K562 (cell line): ENCODE measurements around the gene SEPTIN1. TPM values are rescaled to one million over a fixed set of nuclear protein-coding genes. Genes with fewer than 3 reads are reported as not detected.

ENCODE experiments used
- BRD9 ChIP-seq: fragments of 450-650 bp; IDR thresholded peaks from 2 replicates; pipeline ENCODE4 v1.6.1; 2018; ENCODE audit warnings: low read depth; ENCODE audit not compliant: partially characterized antibody
- FOXJ2 ChIP-seq: fragments of 200-800 bp; sonication (Bioruptor generic); IDR thresholded peaks from 2 replicates; pipeline ENCODE4 v1.6.1; 2016; ENCODE audit warnings: missing genetic modification characterization, missing compliant biosample characterization
- FOXP4 ChIP-seq: sonication (generic); formaldehyde crosslinking; IDR thresholded peaks from 2 replicates; pipeline ENCODE4 v1.8.0; 2022; ENCODE audit warnings: mild to moderate bottlenecking, missing genetic modification reagents, borderline replicate concordance
- GTF2B ChIP-seq: IDR thresholded peaks from 2 replicates; pipeline ENCODE4 v1.6.1; 2011; ENCODE audit not compliant: insufficient read length; ENCODE audit errors: extremely low read depth
- KAT7 ChIP-seq: sonication (generic); formaldehyde crosslinking; IDR thresholded peaks from 2 replicates; pipeline ENCODE4 v1.8.0; 2022; ENCODE audit warnings: missing genetic modification reagents, mild to moderate bottlenecking, borderline replicate concordance
- MBD1 ChIP-seq: fragments of 250-450 bp; sonication (Bioruptor Pico); IDR thresholded peaks from 2 replicates; pipeline ENCODE4 v1.8.0; 2022; ENCODE audit warnings: inconsistent platforms
- MED1 ChIP-seq: sonication (generic); formaldehyde crosslinking; IDR thresholded peaks from 2 replicates; pipeline ENCODE4 v1.8.1; 2023; ENCODE audit warnings: missing genetic modification reagents, borderline replicate concordance
- NKRF ChIP-seq: fragments of 450-650 bp; IDR thresholded peaks from 2 replicates; pipeline ENCODE4 v1.6.1; 2016; ENCODE audit warnings: borderline replicate concordance
- POLR2A ChIP-seq: fragments of 450-650 bp; conservative IDR thresholded peaks from 2 replicates; pipeline ENCODE4 v1.6.1; 2016
- PRDM10 ChIP-seq: fragments of 450-650 bp; IDR thresholded peaks from 2 replicates; pipeline ENCODE4 v1.6.1; 2018; ENCODE audit not compliant: partially characterized antibody
- PTTG1 ChIP-seq: fragments of 450-650 bp; IDR thresholded peaks from 2 replicates; pipeline ENCODE4 v1.6.1; 2016; ENCODE audit warnings: low read depth, mild to moderate bottlenecking, missing genetic modification characterization, missing compliant biosample characterization
- RBM34 ChIP-seq: fragments of 200-400 bp; formaldehyde crosslinking; IDR thresholded peaks from 2 replicates; pipeline ENCODE4 v1.6.1; 2018; ENCODE audit warnings: low read length, borderline replicate concordance; ENCODE audit not compliant: insufficient read depth
- SMAD1 ChIP-seq: fragments of 150-350 bp; IDR thresholded peaks from 2 replicates; pipeline ENCODE4 v1.6.1; 2014; ENCODE audit warnings: low read length, low read depth; ENCODE audit not compliant: partially characterized antibody
- SREBF2 ChIP-seq: sonication (generic); formaldehyde crosslinking; IDR thresholded peaks from 2 replicates; pipeline ENCODE4 v1.4.0; 2020; ENCODE audit warnings: mild to moderate bottlenecking, missing genetic modification reagents
- ZNF12 ChIP-seq: sonication (generic); formaldehyde crosslinking; IDR thresholded peaks from 2 replicates; pipeline ENCODE4 v1.4.0; 2020; ENCODE audit warnings: mild to moderate bottlenecking, missing genetic modification reagents
- ZNF384 ChIP-seq: IDR thresholded peaks from 2 replicates; pipeline ENCODE4 v1.6.1; 2012; ENCODE audit warnings: low read depth, low read length, improper control_type of control experiment
- ZNF655 ChIP-seq: fragments of 250-450 bp; sonication (Bioruptor Pico); IDR thresholded peaks from 2 replicates; pipeline ENCODE4 v1.5.0; 2021
- polyA plus RNA-seq, 8 experiments: library from polyadenylated mRNA; depleted of rRNA in 4 of 8; stranded (reverse) in 5 of 8; unstranded in 3 of 8; fragments of >200 nt; fragmentation: Nextera tagmentation in 2 of 8; fragmentation: Illumina TruSeq in 1 of 8; extraction: Ambion mirVana in 2 of 8; extraction: Trizol in 1 of 8; gene quantifications; 2 replicates each; pipeline versions ENCODE4 v1.2.1 to v1.2.3, GENCODE V29; 2011 to 2014; ENCODE audit warnings: inconsistent platforms in 1 of 8, missing spikeins in 1 of 8
- total RNA-seq, 7 experiments: library from RNA; depleted of rRNA in 6 of 7; stranded (reverse); fragments of >200 nt in 6 of 7; fragmentation: Illumina TruSeq in 2 of 7; extraction: Trizol in 2 of 7; gene quantifications; 2 replicates each; pipeline versions ENCODE4 v1.2.1 to v1.2.3, GENCODE V29; 2011 to 2021; ENCODE audit warnings: low replicate concordance in 1 of 7

SEPTIN1 gene
- total and polyA plus RNA-seq, 9 of the 15 experiments (the other 6 are each of a cell fraction or from before 2014, with no cell fraction given): 0.23 to 5.6 (median 1.7) TPM; not detected in 1

GRCh38 chr16:30377812-30378235 lies 4.5 kb downstream of the SEPTIN1 start (continued):
- TF ChIP-seq MBD1 (CRISPR knock-in tag) (no peak), ZNF655 (no peak), MED1 (CRISPR knock-in tag) (no peak), KAT7 (no peak; the same call in 1 of the 2 replicates), SMAD1 (no peak), PRDM10 (peak; percentile 76), ZNF384 (no peak), PTTG1 (no peak), RBM34 (no peak), POLR2A (peak; percentile 81), GTF2B (no peak), NKRF (no peak), FOXJ2 (no peak), ZNF12 (CRISPR knock-in tag) (no peak; the same call in 1 of the 2 replicates), SREBF2 (no peak), BRD9 (peak; percentile 82), FOXP4 (0 out of 2 replicates have a peak, but pooled peaks have one; percentile 9)
